Measurements from ENCODE around the gene TMEM132C. TPM values are rescaled to one million over a fixed set of nuclear protein-coding genes. Genes with fewer than 3 reads are reported as not detected.

The TMEM132C gene
- polyA plus RNA-seq, 1 of the 3 experiments (the other 2 are of a cell fraction), result not detected

GRCh38 chr12:128424931-128425431 lies 158.0 kb downstream of the TMEM132C start:
- no peak overlapping the region for H3K9ac ChIP-seq
- 11% methylated on average over 3 of the region's 7 CpGs for WGBS (ENCODE audit: low lambda C conversion rate)
- no peak overlapping the region for H3K27ac ChIP-seq (ENCODE audit: low read depth in 2 of 2, low read length in 1 of 2)
- no peaks in the 10 kb centered on the region for H3K9me3 ChIP-seq
- CTCF ChIA-PET, result interaction anchor here (0.8 kb wide), 1 partner anchor 166 kb away, joined by 3 read pairs; no protein-coding TSS in a partner anchor
- no peak overlapping the region for H3K4me3 ChIP-seq (ENCODE audit: low read depth in 2 of 2, low read length in 1 of 2)
- peak; percentile 22 for DNase-seq
- TF ChIP-seq EP300 (IDR thresholded peaks at IDR 0.05; ENCODE audit: borderline replicate concordance in 1 of 2, low read depth in 1 of 2, low read length in 1 of 2) (peak in 1 of 2 experiments; percentile 22; a peak in 1 of 4 replicates), USF2 (IDR thresholded peaks at IDR 0.05; ENCODE audit: borderline replicate concordance, low read depth, low read length) (no peak), GATA2 (CRISPR knock-in tag; IDR thresholded peaks at IDR 0.05) (peak; percentile 59), CTCF (IDR thresholded peaks at IDR 0.05) (no peak)
- H2AFZ ChIP-seq (ENCODE audit: low read depth), result no peak overlapping the region
- H3K79me2 ChIP-seq (ENCODE audit: insufficient read depth), result no peaks in the 10 kb centered on the region
- H4K20me1 ChIP-seq (ENCODE audit: insufficient read depth), result no peaks in the 10 kb centered on the region
- H3F3A ChIP-seq (replicated peaks; ENCODE audit: insufficient read depth), result no peaks in the 10 kb centered on the region
- POLR2A ChIA-PET, result no interaction called here
- H3K36me3 ChIP-seq (replicated peaks in 1 of 2; ENCODE audit: control insufficient read depth in 1 of 2, insufficient read depth in 2 of 2, low read length in 1 of 2), result no peaks in the 10 kb centered on the region
- no peak overlapping the region for H3K4me2 ChIP-seq
- peaks cover 0 to 3% of the 10 kb centered on the region in 2 experiments; a peak in 1 of 4 replicates for H3K4me1 ChIP-seq (ENCODE audit: control insufficient read depth in 1 of 2, insufficient read depth in 2 of 2, low read depth in 1 of 2, low read length in 1 of 2)
- H3K27me3 ChIP-seq (ENCODE audit: insufficient read depth), result no peaks in the 10 kb centered on the region
- no peaks in the 10 kb centered on the region for H3K9me2 ChIP-seq

- Histone ChIP-seq H3K9me3 (no peaks in the 10 kb centered on the region), H4K20me1 (ENCODE audit: insufficient read depth) (no peaks in the 10 kb centered on the region), H3K4me1 (ENCODE audit: control insufficient read depth in 1 of 2, insufficient read depth in 2 of 2, low read depth in 1 of 2, low read length in 1 of 2) (peaks cover 0 to 3% of the 10 kb centered on the region in 2 experiments; a peak in 1 of 4 replicates), H3K27me3 (ENCODE audit: insufficient read depth) (no peaks in the 10 kb centered on the region), H3K79me2 (ENCODE audit: insufficient read depth) (no peaks in the 10 kb centered on the region), H3F3A (replicated peaks; ENCODE audit: insufficient read depth) (no peaks in the 10 kb centered on the region), H2AFZ (ENCODE audit: low read depth) (no peak overlapping the region), H3K27ac (ENCODE audit: low read depth in 2 of 2, low read length in 1 of 2) (no peak overlapping the region), H3K4me3 (ENCODE audit: low read depth in 2 of 2, low read length in 1 of 2) (no peak overlapping the region), H3K9ac (no peak overlapping the region), H3K4me2 (no peak overlapping the region), H3K36me3 (replicated peaks in 1 of 2; ENCODE audit: control insufficient read depth in 1 of 2, insufficient read depth in 2 of 2, low read length in 1 of 2) (no peaks in the 10 kb centered on the region), H3K9me2 (no peaks in the 10 kb centered on the region)
- TF ChIP-seq FOSL2 (IDR thresholded peaks at IDR 0.05; ENCODE audit: borderline replicate concordance, low read depth) (no peak), POLR2AphosphoS5 (IDR thresholded peaks at IDR 0.05; ENCODE audit: low read depth, low read length) (no peak), EP300 (IDR thresholded peaks at IDR 0.05; ENCODE audit: borderline replicate concordance in 1 of 2, low read depth in 1 of 2, low read length in 1 of 2) (no peak), IRF3 (IDR thresholded peaks at IDR 0.05; ENCODE audit: low read depth, low read length) (no peak), SMC3 (IDR thresholded peaks at IDR 0.05; ENCODE audit: low read depth, low read length) (no peak)
- CTCF ChIA-PET, result interaction anchor here (0.8 kb wide), 1 partner anchor 167 kb away, joined by 3 read pairs; no protein-coding TSS in a partner anchor
- POLR2A ChIA-PET, result no interaction called here
- DNase-seq, result no peak
- 39% methylated on average over 18 of the region's 18 CpGs for WGBS (ENCODE audit: low lambda C conversion rate)
Observed at GRCh38 chr12:128425666-128426331, 158.8 kb downstream of the TMEM132C start.

All from SK-N-SH (cell line).